Thoracic aorta (tissue), 2 donors: ENCODE data around the gene CTNNA2. TPM values are rescaled to one million over a fixed set of nuclear protein-coding genes. Genes with fewer than 3 reads are reported as not detected.

Source experiments
- ATAC-seq: fragments of 150-250 bp; one replicate; pipeline ENCODE4 v1.8.0; 2017; ENCODE audit warnings: low read depth; ENCODE audit not compliant: insufficient number of reproducible peaks, low FRiP score
- DNase-seq: peaks from one replicate; pipeline ENCODE4 v3.0.0-alpha.2; 2020; ENCODE audit warnings: low spot score
- H3K27ac ChIP-seq, 2 donors: fragments of 200-600 bp; sonication (generic); 1 replicate in 1 of 2; 2 replicates in 1 of 2; pipeline ENCODE4 v1.5.1; 2016; ENCODE audit warnings: mild to moderate bottlenecking in 2 of 2, moderate library complexity in 2 of 2
- H3K27me3 ChIP-seq: fragments of 200-600 bp; sonication (generic); replicated peaks from 2 replicates; pipeline ENCODE4 v1.6.0; 2016; ENCODE audit warnings: mild to moderate bottlenecking; ENCODE audit not compliant: insufficient read depth
- H3K36me3 ChIP-seq: fragments of 200-600 bp; sonication (generic); one replicate; pipeline ENCODE4 v1.5.1; 2016
- H3K4me1 ChIP-seq, 2 donors: fragments of 200-600 bp; sonication (generic); 1 replicate in 1 of 2; 2 replicates in 1 of 2; pipeline versions ENCODE4 v1.5.1 to v1.6.0; 2016; ENCODE audit warnings: low read depth in 2 of 2, mild to moderate bottlenecking in 1 of 2; ENCODE audit not compliant: control insufficient read depth in 1 of 2
- H3K4me3 ChIP-seq: fragments of 200-600 bp; sonication (generic); 2 replicates; pipeline ENCODE4 v1.5.1; 2016; ENCODE audit warnings: mild to moderate bottlenecking
- H3K9me3 ChIP-seq: fragments of 200-600 bp; sonication (generic); 2 replicates; pipeline ENCODE4 v1.5.1; 2016
- total RNA-seq, 2 donors: library from RNA; depleted of rRNA; stranded (reverse); fragments of >200 nt; gene quantifications; one replicate each; pipeline versions ENCODE4 v1.1.0 to v1.2.3, GENCODE V29; 2016
- TF ChIP-seq, protein P1 (sequence below): fragments of 200-600 bp; sonication (generic); IDR thresholded peaks from one replicate; pipeline ENCODE4 v1.5.1; 2019; ENCODE audit warnings: antibody characterized with exemption

Gene CTNNA2
- total RNA-seq, 2 donors from 2014 or later: not detected

DNA sequence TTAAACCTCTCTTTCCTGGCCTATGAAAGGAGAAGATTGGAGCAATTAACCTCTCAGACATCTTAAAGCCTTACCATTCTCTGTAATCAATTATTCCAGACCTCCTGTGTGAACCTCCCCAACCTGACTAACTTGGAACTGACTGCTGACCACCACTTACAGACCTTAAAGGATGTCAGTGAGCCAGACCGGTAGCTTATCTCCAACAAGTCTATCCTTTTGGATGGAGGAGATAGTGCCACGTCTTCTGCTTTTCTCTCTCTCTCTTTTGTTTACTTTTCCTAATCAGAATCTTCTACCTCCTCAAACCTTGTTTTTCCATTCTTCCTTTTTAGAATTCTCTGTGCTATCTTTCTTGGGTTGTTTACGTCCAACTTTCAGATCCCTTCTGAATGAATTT lies 734.5 kb downstream of the CTNNA2 start:
- no peak for DNase-seq
- Histone ChIP-seq H3K9me3 (no peaks in the 10 kb centered on the region), H3K4me3 (no peak overlapping the region), H3K4me1 (no peaks in the 10 kb centered on the region), H3K27ac (no peak overlapping the region), H3K27me3 (no peaks in the 10 kb centered on the region), H3K36me3 (no peaks in the 10 kb centered on the region)
- no peak for ATAC-seq
- TF ChIP-seq, protein P1, sequence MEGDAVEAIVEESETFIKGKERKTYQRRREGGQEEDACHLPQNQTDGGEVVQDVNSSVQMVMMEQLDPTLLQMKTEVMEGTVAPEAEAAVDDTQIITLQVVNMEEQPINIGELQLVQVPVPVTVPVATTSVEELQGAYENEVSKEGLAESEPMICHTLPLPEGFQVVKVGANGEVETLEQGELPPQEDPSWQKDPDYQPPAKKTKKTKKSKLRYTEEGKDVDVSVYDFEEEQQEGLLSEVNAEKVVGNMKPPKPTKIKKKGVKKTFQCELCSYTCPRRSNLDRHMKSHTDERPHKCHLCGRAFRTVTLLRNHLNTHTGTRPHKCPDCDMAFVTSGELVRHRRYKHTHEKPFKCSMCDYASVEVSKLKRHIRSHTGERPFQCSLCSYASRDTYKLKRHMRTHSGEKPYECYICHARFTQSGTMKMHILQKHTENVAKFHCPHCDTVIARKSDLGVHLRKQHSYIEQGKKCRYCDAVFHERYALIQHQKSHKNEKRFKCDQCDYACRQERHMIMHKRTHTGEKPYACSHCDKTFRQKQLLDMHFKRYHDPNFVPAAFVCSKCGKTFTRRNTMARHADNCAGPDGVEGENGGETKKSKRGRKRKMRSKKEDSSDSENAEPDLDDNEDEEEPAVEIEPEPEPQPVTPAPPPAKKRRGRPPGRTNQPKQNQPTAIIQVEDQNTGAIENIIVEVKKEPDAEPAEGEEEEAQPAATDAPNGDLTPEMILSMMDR: no peak

DNA sequence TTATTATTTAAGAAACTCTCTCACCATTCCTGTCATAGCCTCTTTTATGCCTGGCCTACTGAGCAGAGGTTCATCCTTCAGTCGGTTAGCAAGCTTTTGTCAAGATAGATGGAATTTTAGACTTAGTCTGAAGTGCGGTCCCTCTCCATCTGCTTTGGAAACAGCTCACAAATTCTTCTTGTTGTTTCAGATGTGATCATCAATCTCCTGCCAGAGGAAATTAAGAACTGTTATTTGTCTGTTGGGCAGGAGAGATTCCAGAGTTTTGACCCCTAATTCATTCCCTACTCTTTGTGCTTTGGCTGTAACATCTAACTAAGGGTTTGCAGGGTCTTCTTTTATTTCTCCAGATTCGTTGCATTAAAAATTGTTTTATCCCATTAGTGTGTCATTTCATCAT lies 735.3 kb downstream of the CTNNA2 start:
- DNase-seq (no peak), ATAC-seq (no peak)
- TF ChIP-seq, protein P1: no peak
- Histone ChIP-seq H3K4me3 (no peak overlapping the region), H3K9me3 (no peaks in the 10 kb centered on the region), H3K4me1 (no peaks in the 10 kb centered on the region), H3K27ac (no peak overlapping the region), H3K27me3 (no peaks in the 10 kb centered on the region), H3K36me3 (no peaks in the 10 kb centered on the region)

DNA sequence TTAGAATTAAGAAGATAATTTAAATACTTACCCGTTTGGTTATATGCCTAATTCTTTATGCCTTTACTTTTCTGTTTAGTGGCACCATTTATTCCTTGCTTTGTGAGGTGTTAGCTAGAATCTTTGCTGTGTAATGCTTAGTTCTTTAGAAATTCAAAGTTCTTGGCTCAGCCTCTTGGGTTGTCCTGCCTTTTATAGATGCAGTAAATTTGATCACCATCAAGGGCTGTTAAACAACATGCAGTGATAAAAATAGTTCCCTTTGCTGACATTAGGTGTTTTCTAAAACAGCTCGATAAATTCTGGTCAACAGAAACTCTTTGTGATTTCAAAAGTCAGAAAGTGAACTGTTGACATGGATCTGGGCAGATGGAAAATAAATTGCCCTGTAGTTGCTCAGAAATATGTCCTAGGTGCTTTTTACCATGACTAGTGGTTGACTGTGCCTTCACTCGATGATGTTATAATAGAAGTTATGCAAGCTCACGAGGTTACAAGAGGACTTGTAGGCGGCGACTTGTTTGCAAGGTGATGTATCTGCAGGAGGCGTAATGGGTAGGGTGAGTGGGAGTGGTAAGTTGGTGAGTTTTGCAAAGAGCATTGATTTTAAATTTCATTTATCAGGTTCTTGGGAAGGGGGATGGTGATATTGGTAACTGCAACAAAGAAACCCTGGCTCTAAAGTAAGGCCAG lies 739.6 kb downstream of the CTNNA2 start:
- DNase-seq: no peak
- Histone ChIP-seq H3K9me3 (no peaks in the 10 kb centered on the region), H3K4me3 (no peak overlapping the region), H3K27ac (no peak overlapping the region), H3K4me1 (no peaks in the 10 kb centered on the region), H3K36me3 (no peaks in the 10 kb centered on the region), H3K27me3 (no peaks in the 10 kb centered on the region)
- no peak for ATAC-seq
- TF ChIP-seq, protein P1: no peak

DNA sequence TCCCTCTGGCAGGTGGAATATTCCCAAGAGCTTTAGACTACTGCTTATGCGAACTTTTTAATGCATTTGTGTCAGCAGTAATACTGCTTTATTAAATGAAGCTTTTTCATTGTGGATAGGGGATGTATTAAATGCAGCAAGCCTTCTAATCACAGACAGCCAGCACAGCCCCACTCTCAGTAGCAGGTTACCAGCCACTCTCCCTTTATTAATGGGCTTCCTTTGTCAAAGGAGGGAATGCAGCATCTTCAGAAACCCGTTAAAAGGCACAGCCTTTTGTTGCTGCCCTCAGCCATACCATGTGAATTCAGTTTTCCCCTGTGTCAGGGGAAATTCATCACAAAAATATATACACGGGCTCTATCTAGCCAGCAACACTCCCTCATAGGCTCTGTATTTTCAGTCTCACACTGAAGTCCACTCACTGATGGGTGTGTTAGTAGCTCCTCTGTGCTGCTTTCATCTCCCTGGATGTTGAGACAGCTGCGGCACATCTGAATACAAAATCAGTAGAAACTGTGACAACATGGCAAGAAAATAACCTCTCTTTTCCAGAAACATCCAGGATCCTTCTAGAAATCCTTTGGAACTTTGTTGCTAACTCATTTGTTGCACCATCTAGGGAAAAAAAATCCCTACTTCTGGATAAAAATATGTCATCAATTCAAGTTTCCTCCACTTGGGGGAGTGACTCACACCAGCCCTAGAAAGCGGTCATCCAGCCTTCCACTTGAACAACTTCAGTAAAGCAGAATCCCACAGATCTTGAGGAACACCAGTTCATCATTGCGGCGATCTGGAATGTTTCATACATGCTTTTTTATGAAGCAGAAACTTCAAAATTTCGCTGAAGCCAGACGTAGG lies 743.3 kb downstream of the CTNNA2 start:
- Histone ChIP-seq H3K36me3 (no peaks in the 10 kb centered on the region), H3K4me1 (no peaks in the 10 kb centered on the region), H3K27ac (no peak overlapping the region), H3K27me3 (no peaks in the 10 kb centered on the region), H3K4me3 (no peak overlapping the region), H3K9me3 (no peaks in the 10 kb centered on the region)
- DNase-seq: no peak
- no peak for ATAC-seq
- TF ChIP-seq, protein P1: no peak

DNA sequence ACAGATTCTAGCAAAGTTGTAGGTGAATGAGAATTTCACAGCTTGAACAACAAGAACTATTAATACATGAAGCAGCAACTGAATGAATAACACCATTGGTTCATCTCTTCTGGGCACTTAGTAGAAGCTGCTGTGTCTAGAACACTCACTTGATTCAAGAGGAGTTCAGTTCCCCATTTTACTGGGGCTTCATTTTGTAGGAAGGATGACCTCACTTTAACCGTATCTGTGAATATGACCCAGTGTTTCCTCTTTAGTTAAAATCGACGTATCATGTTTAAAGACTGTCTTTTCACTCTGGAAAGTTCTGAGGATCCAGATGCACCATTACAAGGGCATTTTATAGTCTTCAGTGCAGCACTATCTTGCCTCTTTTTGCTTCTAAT lies 743.9 kb downstream of the CTNNA2 start:
- TF ChIP-seq, protein P1: no peak
- DNase-seq (no peak), ATAC-seq (no peak)
- Histone ChIP-seq H3K27ac (no peak overlapping the region), H3K9me3 (no peaks in the 10 kb centered on the region), H3K27me3 (no peaks in the 10 kb centered on the region), H3K4me1 (no peaks in the 10 kb centered on the region), H3K4me3 (no peak overlapping the region), H3K36me3 (no peaks in the 10 kb centered on the region)
